GM18508 (cell line): ENCODE results near the gene NRF1.
"Not testable (repeated sequence)": the region's sequence is repeated elsewhere in the genome, so short reads cannot be mapped to it uniquely, and the experiment has no call there.

Experiments used
- ATAC-seq: cut with Tn5 transposase; IDR thresholded peaks from one replicate; pipeline ENCODE4 v1.9.1; 2021; ENCODE audit warnings: moderate number of reproducible peaks; ENCODE audit not compliant: insufficient read depth, unreplicated experiment

The NRF1 gene

GRCh38 chr7:129793506-129794310, 182.2 kb downstream of the NRF1 start:
- no peak for ATAC-seq

DNA sequence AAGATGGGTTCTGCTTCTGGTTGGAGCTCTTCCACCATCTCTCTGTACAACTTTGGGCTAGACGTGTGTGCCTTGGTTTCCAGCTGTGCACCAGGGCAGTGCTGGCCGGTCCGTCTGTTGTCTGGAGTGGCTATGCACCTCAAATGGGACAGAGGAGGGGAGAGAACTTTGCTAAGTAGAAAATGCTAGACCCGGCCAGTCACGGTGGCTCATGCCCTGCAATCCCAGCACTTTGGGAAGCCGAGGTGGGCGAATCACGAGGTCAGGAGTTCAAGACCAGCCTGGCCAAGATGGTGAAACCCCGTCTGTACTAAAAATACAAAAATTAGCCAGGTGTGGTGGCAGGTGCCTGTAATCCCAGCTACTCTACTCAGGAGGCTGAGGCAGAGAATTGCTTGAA, 182.9 kb downstream of the NRF1 start:
- ATAC-seq = not testable (repeated sequence)

- no peak for ATAC-seq
Measured at GRCh38 chr7:129796186-129796775, 184.8 kb downstream of the NRF1 start.

DNA sequence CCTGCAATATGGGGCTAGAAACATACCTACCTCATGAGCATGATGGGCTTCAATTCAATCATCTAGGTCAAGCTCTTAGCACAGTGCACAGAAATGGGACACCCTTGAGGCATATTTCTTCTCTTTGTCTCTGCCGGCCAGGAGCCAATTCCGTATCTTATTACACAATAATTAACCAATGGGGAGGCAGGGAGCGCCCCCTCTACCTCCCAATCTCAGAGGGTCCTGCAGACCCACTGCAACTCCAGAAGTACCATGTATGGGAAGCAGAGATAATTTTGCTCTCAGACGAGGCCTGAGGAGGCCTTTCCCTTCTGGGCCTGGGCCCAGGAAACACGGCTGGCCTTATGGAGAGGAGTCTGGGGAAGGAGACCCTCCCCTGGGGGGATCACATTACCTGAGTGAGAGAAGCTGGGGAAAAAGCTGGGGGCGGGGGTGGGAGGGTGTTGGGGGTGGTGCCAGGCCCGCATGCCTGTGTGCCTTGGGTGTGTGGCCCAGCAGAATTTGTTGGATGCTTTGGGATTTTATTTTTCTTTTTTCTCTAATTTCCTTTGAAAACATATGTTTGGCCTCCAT, 185.8 kb downstream of the NRF1 start:
- ATAC-seq = no peak

- ATAC-seq = no peak
Measured at GRCh38 chr7:129798616-129799349, 187.3 kb downstream of the NRF1 start.

- no peak for ATAC-seq
Measured at GRCh38 chr7:129799350-129799955, 187.9 kb downstream of the NRF1 start.

DNA sequence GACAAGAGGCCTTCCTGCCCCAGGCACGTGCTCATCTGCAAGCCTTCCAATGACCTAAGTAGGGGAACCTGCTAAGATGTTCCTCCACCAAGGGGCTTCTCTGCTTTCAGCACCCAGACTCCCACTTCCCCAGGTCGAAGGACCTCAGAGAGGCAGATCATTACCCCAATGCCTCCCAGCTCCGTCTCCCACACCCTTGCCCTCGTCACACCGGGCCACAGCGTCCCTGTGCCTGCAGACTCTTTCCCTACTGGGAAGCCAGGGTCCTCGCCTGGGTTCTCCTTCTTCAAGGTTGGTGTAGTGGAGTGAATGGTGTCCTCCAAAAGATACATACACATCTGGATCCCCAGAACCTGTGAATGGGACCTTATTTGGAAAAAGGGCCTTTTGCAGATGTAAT, 189.4 kb downstream of the NRF1 start:
- ATAC-seq = no peak

DNA sequence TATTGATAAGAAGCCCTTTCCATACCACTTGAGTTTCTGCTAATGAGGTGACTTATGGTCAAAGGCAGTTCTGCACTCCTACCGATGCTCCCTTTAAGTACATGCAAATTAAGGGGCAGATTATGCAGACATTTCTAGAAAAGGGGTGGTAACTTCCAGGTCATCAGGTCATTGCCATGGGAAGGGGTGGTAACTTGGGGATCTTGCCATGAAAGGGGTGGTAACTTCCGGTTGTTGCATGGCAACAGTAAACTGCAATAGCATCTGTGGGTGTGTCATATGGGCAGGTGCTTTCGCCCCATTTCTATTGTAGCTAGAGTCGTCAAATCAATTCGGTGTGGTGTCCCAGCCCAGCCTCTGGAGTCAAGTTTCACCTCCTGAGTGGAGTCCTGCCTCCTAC, 190.4 kb downstream of the NRF1 start:
- no peak for ATAC-seq

DNA sequence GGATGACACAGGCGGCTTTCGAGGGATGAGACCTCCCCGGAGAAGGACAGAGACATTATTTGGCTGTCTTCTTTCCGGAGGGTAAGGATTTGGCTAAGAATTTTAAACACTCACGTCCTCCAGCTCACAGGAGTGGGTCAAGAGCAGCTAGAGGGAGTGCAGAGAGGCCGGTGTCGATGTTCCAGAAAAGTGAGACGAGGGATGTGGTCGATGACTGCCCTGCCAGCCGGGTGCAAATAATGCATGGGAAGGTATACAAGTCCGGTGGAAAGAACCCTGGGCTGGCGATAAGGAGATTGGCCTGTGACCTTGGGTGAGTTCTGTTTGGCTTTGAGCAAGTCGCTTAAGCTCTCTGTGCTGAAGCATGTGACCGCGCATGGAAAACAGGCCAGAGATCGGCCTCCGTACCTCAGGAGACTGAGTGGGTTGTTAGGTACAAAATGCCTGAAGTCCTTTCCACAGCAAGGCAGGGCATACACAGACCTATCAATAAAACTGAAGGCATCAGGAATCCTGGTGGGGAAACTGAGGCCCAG, 192.1 kb downstream of the NRF1 start:
- ATAC-seq = no peak

DNA sequence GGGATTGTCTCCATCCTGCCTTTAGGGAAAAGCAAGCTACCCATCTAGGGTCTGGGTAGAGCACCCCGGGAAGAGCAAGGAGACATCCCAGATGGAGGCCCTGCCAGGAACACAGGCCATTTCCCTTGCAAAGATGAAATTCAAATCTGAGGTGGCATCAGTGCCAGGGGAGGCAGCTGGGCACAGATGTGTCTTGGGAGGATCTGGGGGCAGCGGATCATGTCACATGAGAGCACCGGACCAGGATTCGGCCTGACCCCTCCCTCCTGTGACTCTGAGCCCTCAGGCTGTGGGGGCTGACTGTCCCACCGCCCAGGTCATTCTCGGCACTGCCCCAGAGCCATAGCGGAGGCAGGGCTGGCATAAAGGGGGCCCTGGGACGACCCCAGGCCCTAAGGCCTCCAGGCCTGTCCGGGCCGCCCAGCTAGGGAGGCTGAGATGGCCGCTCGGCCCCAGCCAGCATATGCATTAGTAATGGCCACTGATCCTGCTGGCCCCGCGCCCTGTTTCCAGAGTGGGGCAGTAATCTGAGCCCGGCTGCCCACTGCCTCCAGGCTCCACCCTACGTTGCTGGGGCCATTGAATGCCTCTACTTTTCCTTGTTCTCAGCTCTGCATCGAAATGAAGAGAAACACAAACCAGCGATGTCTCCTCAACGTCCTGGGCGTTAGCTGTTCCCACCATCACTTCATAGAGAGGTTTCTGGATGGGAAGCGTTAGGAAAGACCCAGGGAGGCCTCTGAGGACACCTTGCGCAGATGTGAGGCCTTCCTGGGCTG, 192.8 kb downstream of the NRF1 start:
- no peak for ATAC-seq

DNA sequence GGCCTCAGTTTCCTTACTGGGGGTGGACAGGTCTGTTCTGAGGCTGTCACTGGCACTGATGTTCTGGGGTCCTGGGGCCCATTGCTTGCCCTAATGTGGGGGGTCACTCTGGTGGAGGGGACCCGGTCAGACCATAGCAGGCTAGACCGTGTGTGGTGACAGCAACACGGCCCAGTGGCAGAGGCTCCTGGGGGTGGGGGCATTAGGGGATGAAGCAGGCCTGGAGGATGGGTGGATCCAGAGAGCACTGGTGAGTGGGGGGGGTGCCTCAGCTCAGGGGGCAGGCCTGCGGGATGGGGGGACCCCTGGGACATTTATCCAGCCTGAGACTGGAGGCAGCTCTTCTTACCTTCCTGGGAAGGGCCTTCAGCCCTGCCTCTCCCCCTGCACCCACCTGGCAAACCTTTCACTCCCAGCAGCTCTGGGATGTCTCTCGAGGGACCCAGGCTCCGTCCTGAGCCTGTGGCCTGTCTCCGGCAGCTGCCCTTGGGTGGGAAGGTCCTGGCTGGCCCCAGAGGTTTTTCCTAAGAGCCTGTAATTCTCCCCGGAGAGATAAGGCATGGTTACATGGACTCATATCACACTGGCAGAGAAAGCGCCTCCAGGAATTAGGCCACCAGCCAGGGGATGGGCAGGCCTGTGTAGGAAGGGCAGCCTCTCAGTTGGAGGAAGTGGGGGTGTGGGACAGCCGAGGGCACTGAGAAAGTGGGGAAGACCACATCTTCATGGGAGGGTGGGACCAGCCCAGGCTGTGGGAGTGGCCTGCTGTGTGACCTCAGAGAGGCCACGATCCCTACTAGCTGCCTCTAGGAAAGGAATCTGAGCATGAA, 193.6 kb downstream of the NRF1 start:
- ATAC-seq = no peak
